Endothelial cell of umbilical vein (primary cell): ENCODE data around the gene SPZ1. TPM values are rescaled to one million over a fixed set of nuclear protein-coding genes. Genes with fewer than 3 reads are reported as not detected.

Experiments used
- BruUV-seq: library from RNA; stranded (reverse); fragments of 400-500 nt; replicated peaks from 2 replicates; lab custom pipeline; 2021; lab: Mats Ljungman, UMichigan
- CTCF ChIA-PET: fragments of 300-600, 350-600 bp; sonication (Branson Sonifier 250); formaldehyde crosslinking; loops from one replicate; lab custom pipeline; 2021; ENCODE audit warnings: antibody characterized with exemption, inconsistent platforms; lab: Charles Lee
- POLR2A ChIA-PET: fragments of 300-600, 350-600 bp; sonication (Branson Sonifier 250); formaldehyde crosslinking; loops from one replicate; lab custom pipeline; 2021; ENCODE audit warnings: antibody characterized with exemption, inconsistent platforms; lab: Charles Lee
- DNase-seq: peaks from one replicate; pipeline ENCODE4 v3.0.0-alpha.2; 2011; ENCODE audit warnings: low read depth, low spot score
- FAIRE-seq: peaks from 2 replicates; lab custom pipeline; 2011; peaks lifted over from hg19 to GRCh38; lab: Jason Lieb, UNC
- H2AFZ ChIP-seq: 2 replicates; pipeline ENCODE4 v1.6.0; 2012; ENCODE audit warnings: low read depth, low read length, control low read depth, inconsistent platforms
- H3K27ac ChIP-seq: 2 replicates; pipeline ENCODE4 v1.5.1; 2011; ENCODE audit warnings: low read depth, mild to moderate bottlenecking, control low read depth, low read length, moderate library complexity; ENCODE audit not compliant: insufficient read depth
- H3K27me3 ChIP-seq, 2 experiments: 2 replicates each; pipeline versions ENCODE4 v1.6.0 to v1.6.1; 2011; ENCODE audit warnings: low read length in 2 of 2, mixed read lengths in 1 of 2; ENCODE audit not compliant: control insufficient read depth in 2 of 2, insufficient read depth in 2 of 2
- H3K36me3 ChIP-seq, 2 experiments: 2 replicates in 1 of 2; 3 replicates in 1 of 2; pipeline ENCODE4 v1.5.1; 2011; ENCODE audit warnings: low read length in 2 of 2, mild to moderate bottlenecking in 1 of 2, moderate library complexity in 1 of 2; ENCODE audit not compliant: control insufficient read depth in 2 of 2, insufficient read depth in 2 of 2; ENCODE audit errors: extremely low read depth in 1 of 2
- H3K4me1 ChIP-seq: 3 replicates; pipeline ENCODE4 v1.5.1; 2011; ENCODE audit warnings: mild to moderate bottlenecking, low read length; ENCODE audit not compliant: control insufficient read depth, insufficient read depth; ENCODE audit errors: extremely low read depth
- H3K4me2 ChIP-seq: 2 replicates; pipeline ENCODE4 v1.6.1; 2011; ENCODE audit warnings: low read length, control low read depth, mixed read lengths; ENCODE audit not compliant: insufficient read depth
- H3K4me3 ChIP-seq, 3 experiments: fragments of 200-600 bp in 1 of 3; sonication (generic), shearing (Covaris generic) in 1 of 3; replicated peaks in 1 of 3; 2 replicates each; pipeline ENCODE4 v1.5.1; 2011 to 2016; ENCODE audit warnings: control low read depth in 3 of 3, low read length in 3 of 3, mild to moderate bottlenecking in 2 of 3, inconsistent platforms in 1 of 3, low read depth in 1 of 3, moderate library complexity in 1 of 3; ENCODE audit not compliant: insufficient read depth in 1 of 3
- H3K79me2 ChIP-seq: 2 replicates; pipeline ENCODE4 v1.6.0; 2012; ENCODE audit warnings: low read length, inconsistent platforms; ENCODE audit not compliant: control insufficient read depth, insufficient read depth
- H3K9ac ChIP-seq: replicated peaks from 2 replicates; pipeline ENCODE3; 2011; ENCODE audit warnings: low read length, control low read depth; ENCODE audit not compliant: insufficient read depth; ENCODE audit errors: extremely low read depth
- H3K9me1 ChIP-seq: replicated peaks from 3 replicates; pipeline ENCODE4 v1.6.0; 2011; ENCODE audit warnings: mild to moderate bottlenecking, low read length; ENCODE audit not compliant: control insufficient read depth, insufficient read depth; ENCODE audit errors: extremely low read depth
- H3K9me3 ChIP-seq: replicated peaks from 2 replicates; pipeline ENCODE4 v1.5.1; 2012; ENCODE audit warnings: low read length, inconsistent platforms; ENCODE audit not compliant: control insufficient read depth, insufficient read depth
- H4K20me1 ChIP-seq: replicated peaks from 2 replicates; pipeline ENCODE3; 2011; ENCODE audit warnings: mild to moderate bottlenecking, low read length; ENCODE audit not compliant: control insufficient read depth, insufficient read depth; ENCODE audit errors: extremely low read depth
- EZH2 ChIP-seq: IDR thresholded peaks from 2 replicates; pipeline ENCODE4 v1.6.1; 2012; ENCODE audit warnings: borderline replicate concordance, low read depth, mild to moderate bottlenecking, moderate library complexity, low read length, inconsistent platforms; ENCODE audit not compliant: severe bottlenecking
- FOS ChIP-seq: IDR thresholded peaks from 2 replicates; pipeline ENCODE4 v1.6.1; 2011; ENCODE audit warnings: mild to moderate bottlenecking, low read length, moderate library complexity, borderline replicate concordance; ENCODE audit not compliant: insufficient read depth
- GATA2 ChIP-seq: IDR thresholded peaks from 2 replicates; pipeline ENCODE4 v1.7.0; 2011; ENCODE audit warnings: low read depth, mild to moderate bottlenecking, moderate library complexity, mixed read lengths, low read length; ENCODE audit not compliant: insufficient read length, insufficient read depth
- JUN ChIP-seq: IDR thresholded peaks from 2 replicates; pipeline ENCODE4 v1.6.1; 2011; ENCODE audit warnings: borderline replicate concordance, low read depth; ENCODE audit not compliant: insufficient read length, insufficient read depth
- MYC ChIP-seq: IDR thresholded peaks from one replicate; pipeline ENCODE4 v1.6.1; 2011; ENCODE audit warnings: mild to moderate bottlenecking, low read depth, low read length
- POLR2A ChIP-seq: IDR thresholded peaks from 2 replicates; pipeline ENCODE4 v1.6.1; 2012; ENCODE audit warnings: low read depth, mild to moderate bottlenecking, control low read depth, low read length
- POLR2AphosphoS5 ChIP-seq: IDR thresholded peaks from 2 replicates; pipeline ENCODE4 v1.6.1; 2012; ENCODE audit warnings: low read depth, mild to moderate bottlenecking, control low read depth, low read length, moderate library complexity; ENCODE audit not compliant: insufficient read depth
- dilution Hi-C: fragments of 300-500 bp; cut with MboI; formaldehyde crosslinking; loops from one replicate; pipeline ENCODE4 v1.15.0; 2019; ENCODE audit warnings: low sequenced_read_pairs; ENCODE audit not compliant: extremely low pct_ligation_motif_present
- intact Hi-C: fragments of 100-400 bp; cut with micrococcal nuclease; formaldehyde crosslinking; loops from one replicate; pipeline ENCODE4 v1.10.0; 2022
- polyA plus RNA-seq, 4 experiments: library from polyadenylated mRNA; depleted of rRNA in 3 of 4; stranded (reverse) in 3 of 4; unstranded in 1 of 4; fragments of >200 nt; gene quantifications; 2 replicates each; pipeline versions ENCODE4 v1.2.1 to v1.2.3, GENCODE V29; 2011 to 2012; ENCODE audit warnings: missing spikeins in 1 of 4
- total RNA-seq: library from RNA; stranded (reverse); gene quantifications from 2 replicates; pipeline ENCODE4 v1.2.3, GENCODE V29; 2021
- TF ChIP-seq, protein P1 (sequence below), 2 donors: IDR thresholded peaks; 1 replicate in 1 of 2; 2 replicates in 1 of 2; pipeline ENCODE4 v1.5.1; 2011; ENCODE audit warnings: low read length in 2 of 2, mild to moderate bottlenecking in 2 of 2, moderate library complexity in 2 of 2, control low read depth in 1 of 2, inconsistent platforms in 1 of 2, low read depth in 1 of 2; ENCODE audit not compliant: insufficient read depth in 1 of 2; ENCODE audit errors: extremely low read depth in 1 of 2
- TF ChIP-seq, protein P2 (sequence below): IDR thresholded peaks from 2 replicates; pipeline ENCODE4 v1.6.1; 2011; ENCODE audit not compliant: insufficient read depth, insufficient read length

SPZ1 gene
- total and polyA plus RNA-seq, 2 donors (not counting 3 experiments of a cell fraction or from before 2014, with no cell fraction given) = not detected

DNA sequence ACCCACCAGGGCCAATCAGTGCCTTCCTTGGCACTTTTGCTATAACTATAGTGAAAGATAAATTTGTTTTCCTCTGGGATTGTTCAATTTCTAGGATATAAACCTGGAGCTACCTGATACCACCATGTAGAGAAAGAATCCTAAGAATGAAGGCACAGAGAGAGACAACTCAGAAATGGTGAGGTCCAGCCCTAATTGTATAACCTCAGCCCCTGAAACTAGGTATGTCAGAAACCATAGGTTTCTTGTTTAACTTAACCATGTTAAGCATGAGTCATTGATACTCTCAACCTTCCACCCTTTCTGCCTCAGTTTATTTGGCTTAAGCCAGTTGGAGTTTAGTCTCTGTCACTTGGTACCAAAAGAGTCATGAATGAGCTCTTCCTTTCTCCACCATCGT is 4.6 kb upstream of the SPZ1 start:
- Histone ChIP-seq H3K79me2 (no peaks in the 10 kb centered on the region), H3K4me2 (no peak overlapping the region), H3K4me3 (no peak overlapping the region), H3K36me3 (no peaks in the 10 kb centered on the region), H2AFZ (no peak overlapping the region), H3K27me3 (no peaks in the 10 kb centered on the region), H4K20me1 (no peaks in the 10 kb centered on the region), H3K4me1 (no peaks in the 10 kb centered on the region), H3K9ac (no peak overlapping the region), H3K27ac (no peak overlapping the region), H3K9me3 (no peaks in the 10 kb centered on the region), H3K9me1 (no peaks in the 10 kb centered on the region)
- no TSS peak for BruUV-seq
- DNase-seq (no peak), FAIRE-seq (no peak)
- ChIA-PET CTCF (interaction anchor here (1.9 to 2.6 kb wide), 2 partner anchors 7 to 223 kb away, joined by 5 to 7 read pairs; no protein-coding TSS in a partner anchor), POLR2A (no interaction called here)
- dilution Hi-C loops = no loop called here
- intact Hi-C loops = no loop called here
- TF ChIP-seq POLR2AphosphoS5 (no peak), EZH2 (no peak), FOS (no peak), JUN (no peak), GATA2 (no peak), POLR2A (no peak), MYC (no peak)
- TF ChIP-seq, protein P1, sequence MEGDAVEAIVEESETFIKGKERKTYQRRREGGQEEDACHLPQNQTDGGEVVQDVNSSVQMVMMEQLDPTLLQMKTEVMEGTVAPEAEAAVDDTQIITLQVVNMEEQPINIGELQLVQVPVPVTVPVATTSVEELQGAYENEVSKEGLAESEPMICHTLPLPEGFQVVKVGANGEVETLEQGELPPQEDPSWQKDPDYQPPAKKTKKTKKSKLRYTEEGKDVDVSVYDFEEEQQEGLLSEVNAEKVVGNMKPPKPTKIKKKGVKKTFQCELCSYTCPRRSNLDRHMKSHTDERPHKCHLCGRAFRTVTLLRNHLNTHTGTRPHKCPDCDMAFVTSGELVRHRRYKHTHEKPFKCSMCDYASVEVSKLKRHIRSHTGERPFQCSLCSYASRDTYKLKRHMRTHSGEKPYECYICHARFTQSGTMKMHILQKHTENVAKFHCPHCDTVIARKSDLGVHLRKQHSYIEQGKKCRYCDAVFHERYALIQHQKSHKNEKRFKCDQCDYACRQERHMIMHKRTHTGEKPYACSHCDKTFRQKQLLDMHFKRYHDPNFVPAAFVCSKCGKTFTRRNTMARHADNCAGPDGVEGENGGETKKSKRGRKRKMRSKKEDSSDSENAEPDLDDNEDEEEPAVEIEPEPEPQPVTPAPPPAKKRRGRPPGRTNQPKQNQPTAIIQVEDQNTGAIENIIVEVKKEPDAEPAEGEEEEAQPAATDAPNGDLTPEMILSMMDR (IDR thresholded peaks at IDR 0.05; ENCODE audit: extremely low read depth in 1 of 2, insufficient read depth in 1 of 2, low read depth in 1 of 2, low read length in 2 of 2) = no peak
- TF ChIP-seq, protein P2, sequence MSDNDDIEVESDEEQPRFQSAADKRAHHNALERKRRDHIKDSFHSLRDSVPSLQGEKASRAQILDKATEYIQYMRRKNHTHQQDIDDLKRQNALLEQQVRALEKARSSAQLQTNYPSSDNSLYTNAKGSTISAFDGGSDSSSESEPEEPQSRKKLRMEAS = no peak
